HG02623 (cell line): ENCODE data around the gene ROBO1.
"Not testable (repeated sequence)": the region's sequence is repeated elsewhere in the genome, so short reads cannot be mapped to it uniquely, and the experiment has no call there.

ENCODE experiments used
- ATAC-seq: cut with Tn5 transposase; IDR thresholded peaks from one replicate; pipeline ENCODE4 v1.9.1; 2021; ENCODE audit warnings: moderate library complexity; ENCODE audit not compliant: unreplicated experiment

ROBO1 gene

DNA sequence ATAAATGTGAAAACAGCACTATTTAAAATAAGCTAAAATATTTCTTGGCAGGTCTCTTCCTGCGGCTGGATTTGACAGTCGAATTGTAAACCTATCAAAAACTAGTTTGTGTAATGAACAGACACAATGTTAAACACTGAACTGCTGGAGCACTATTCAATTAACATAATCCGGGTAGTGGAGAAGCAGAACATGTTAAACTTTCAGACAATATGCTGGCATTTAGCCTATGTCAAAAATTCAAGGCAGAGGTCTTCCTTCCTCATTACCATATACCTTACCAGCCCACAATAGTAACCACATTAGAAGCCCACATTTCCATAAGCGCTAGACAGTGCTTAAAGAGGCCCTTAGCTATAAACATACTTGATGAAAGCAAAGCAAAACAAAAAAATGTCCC lies 1042.9 kb downstream of the ROBO1 start:
- no peak for ATAC-seq

DNA sequence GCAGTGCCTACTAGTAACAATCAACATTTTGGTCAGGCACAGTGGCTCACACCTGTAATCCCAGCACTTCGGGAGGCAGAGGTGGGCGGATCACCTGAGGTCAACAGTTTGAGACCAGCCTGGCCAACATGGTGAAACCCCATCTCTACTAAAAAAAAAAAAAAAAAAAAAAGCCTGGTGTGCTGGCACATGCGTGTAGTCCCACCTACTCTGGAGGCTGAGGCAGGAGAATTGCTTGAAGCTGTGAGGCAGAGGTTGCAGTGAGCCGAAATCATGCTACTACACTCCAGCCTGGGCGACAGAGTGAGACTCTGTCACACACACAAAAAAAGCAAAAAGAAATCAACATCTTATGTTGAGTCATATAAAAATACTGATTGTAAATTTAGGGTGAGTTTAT lies 1043.4 kb downstream of the ROBO1 start:
- not testable (repeated sequence) for ATAC-seq

DNA sequence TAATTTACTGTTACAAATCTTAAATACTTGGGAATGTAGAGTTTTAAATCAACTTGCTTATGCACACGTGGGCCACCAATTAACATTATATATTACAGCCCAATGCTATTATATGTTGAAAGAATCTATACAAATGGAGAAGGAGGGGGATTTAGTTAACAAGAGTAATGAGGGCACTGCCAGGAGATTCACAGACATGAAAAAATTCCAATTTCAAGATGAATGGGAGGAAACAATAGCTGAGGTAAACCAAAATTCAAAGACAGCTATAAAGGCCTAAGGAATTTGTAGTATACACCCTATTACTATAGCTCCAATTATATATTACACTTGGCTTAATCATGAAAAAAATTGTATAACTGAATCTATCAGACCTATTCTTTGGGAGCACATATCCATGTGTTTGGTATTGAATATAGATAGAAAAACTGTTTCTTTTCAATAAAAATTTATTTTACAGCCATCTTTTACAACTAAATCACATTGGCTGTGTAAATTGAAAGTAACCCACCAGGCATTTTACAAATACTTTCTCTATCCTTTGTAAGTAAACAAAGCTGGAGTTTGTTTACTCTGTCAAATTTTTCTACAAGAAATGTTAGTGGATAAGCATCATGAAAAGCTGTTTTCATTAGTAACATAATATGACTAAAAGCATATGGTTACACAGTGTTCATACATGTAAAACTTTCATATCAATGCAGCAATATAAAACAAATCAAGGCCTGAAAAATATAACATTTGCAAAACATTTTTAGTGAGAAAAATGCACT lies 1045.8 kb downstream of the ROBO1 start:
- no peak for ATAC-seq

DNA sequence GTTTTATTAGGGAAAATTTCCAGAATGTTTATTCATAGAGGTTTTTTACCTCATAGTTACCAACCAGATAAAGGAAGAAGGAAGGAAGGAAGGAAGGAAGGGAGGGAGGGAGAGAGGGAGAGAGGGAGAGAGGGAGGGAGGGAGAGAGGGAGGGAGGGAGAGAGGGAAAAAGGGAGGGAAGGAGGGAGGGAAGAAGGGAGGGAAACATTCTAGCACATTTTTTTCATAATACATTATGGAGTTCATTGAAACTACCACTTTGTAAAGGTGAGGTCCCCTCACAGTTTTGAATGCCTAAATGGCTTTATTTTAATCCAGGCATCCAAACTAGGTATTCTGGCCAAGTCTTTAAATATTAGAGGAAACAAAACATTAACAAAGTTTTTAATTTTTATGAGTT lies 1049.1 kb downstream of the ROBO1 start:
- no peak for ATAC-seq

DNA sequence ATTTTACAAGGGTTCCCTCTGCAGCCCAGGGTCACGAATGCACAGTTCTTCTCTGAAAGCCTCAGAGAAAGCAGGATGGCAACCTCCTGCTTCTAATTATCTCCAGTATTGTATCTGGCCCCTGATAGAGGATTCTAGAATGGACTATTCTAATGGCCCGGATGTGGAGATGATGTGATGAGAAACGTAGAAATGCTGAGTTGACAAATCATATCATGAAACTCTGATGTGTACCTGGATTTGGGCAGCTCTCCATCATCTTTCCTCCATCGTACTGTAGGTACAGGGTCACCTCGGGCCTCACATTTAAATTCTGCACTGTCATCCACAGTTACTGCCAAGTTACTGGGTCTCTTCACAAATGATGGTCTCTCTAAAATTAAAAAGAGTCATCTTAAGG lies 1050.8 kb downstream of the ROBO1 start:
- ATAC-seq = no peak

DNA sequence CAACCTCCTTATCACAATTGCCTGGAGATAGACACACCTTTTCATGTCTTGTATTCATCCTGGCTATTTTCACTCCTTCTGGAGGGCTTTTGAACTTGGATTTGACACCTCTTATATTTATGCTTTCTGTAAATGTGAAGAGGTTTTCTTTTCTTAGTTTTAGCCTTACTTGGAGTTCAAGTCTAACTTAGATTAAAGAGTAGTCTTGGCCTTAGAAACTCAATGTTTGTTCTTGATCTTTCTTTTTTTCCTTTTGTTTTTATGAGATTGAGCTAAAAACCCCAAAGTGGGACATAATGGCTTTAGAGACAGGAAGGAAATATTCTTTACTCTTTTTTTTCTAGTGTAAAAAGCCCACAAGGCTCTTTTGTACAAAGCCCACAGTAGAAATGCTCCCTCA lies 1054.9 kb downstream of the ROBO1 start:
- no peak for ATAC-seq

DNA sequence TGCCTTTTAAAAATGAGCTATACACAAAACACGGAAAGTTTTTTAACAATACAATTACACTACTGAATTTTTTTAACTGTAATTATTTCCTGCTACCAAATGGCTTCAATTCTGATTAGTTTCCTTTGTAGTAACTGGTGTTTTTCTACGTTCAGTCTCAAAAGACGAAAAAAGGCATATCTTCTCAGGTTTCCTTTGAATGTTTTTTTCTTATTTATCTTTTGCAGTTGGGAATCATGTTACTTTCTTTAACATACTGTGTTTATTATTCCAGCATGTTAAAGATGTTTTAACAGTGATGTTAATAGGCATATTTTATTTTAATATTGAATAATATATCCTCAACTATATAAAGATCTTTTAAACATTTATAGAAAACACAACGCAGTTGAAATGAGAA lies 1055.5 kb downstream of the ROBO1 start:
- ATAC-seq = no peak

DNA sequence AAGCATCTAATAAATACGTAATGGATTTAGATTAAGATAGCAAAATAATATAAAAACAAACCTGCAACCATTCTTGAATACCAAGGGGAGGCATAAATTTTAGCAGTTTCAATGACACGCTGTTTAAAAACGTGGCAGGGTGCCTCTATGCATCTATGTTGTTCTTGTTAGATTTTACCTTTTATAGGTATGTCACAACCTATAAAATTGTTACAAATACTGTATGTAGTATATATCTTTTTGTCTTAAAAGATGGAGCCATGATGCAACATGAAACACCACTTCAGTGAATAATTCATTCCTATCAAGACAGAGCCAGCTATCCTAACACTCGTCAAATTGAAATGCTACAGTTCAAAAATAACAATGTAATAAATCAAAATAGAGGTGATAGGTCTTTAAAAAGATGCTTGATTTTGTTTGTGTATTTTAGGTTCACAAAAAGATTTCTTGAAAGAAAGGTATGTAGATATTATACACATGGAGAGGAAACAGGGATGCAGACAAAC lies 1059.2 kb downstream of the ROBO1 start:
- ATAC-seq = no peak

DNA sequence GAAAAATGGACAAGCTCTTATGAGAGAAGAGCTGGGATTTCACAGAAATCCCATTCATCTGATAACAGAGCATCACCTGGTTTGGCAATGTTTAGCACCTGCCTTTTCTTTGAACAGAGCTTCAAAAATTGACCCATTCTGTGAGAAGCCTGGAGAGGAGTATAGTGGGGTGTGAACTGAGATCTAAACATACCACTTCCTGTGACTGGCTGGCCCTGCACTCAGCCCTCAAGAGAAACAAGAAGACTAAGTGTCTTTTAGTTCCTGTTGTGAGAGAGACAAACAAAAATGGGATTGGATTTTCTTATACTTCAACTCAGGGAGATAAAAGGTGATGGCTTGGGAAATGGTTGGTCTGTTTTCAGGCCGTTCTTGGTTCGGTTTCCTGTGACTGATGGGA lies 1060.2 kb downstream of the ROBO1 start:
- ATAC-seq = no peak

DNA sequence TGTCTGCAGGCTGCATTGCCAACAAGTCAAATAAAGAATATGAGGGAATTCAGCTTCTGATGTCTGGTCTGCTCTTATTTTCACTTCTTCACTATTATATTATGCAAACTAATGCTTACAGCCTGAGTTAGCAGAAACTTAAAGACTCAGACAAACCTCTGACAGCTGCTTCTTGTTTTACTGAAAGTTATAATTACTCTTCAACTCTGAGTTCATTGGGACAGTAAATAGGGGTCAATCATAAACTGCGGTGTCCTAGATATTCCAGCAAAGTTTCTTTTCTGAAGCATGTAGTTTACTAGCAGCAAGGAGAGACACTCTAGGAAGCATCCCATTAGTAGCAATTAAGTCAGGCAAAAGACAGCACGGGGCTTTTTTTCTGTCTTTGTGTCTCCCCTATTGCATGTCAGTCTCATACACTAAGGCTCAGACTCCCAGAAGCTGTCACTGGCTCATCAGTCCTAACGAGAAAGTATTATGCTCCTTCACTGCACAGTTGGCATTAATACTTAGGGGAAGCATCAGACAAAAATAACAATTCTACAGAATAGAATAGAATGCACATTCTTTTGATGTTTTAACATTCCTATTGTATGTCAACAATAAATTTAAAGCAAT lies 1060.8 kb downstream of the ROBO1 start:
- no peak for ATAC-seq

DNA sequence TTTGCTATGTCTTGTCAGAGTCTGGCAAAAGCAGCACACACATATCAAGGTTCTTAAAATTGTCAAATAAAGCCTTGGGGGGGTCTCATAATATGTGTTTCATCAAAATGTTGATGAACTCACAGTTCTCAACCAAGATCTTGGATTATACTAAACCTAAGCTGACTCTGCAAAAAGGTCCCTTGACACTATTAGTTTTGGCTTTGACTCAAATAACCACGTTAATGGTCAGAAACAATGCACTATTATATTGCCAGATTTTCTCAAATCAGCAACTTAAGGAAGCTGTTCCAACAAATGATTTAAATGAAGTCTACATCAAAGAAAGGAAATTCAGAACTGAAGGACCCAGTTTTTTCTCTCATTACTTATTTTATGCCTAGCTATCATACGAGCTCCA lies 1063.9 kb downstream of the ROBO1 start:
- no peak for ATAC-seq

DNA sequence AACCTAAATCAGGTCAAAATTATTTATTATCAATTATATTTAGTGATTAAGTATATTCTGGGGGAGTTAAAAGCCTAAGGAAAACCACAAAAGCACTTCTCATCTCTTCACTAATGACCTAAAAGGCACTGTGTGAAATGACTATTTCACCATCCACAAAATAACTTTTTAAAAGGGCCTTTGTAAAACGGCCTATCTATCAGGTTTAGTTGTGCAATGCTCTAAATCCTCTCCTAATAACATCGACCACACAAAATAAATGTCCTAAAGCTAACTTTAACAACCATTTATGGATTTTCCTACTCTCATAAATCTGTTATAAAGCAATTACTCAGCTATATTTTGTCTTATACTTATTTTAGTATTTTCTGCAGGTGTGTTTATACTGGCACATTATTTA lies 1066.3 kb downstream of the ROBO1 start:
- ATAC-seq = no peak

DNA sequence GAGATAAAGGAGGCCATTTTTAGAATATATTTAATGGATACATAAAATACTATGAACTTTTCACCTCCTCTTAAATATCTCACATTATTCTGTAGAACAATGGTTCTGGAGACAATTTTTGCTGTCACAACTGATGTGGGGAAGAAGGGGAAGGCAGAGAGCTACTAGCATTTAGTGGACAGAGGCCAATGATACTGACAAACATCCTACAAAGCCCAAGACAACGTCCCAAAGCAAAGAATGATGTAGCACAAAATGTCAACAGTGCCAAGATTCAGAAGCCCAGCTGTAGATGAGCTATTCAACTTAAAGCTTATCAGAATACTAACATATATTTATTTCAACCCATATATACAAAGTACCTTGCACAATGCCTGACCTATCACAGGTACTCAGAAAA lies 1069.4 kb downstream of the ROBO1 start:
- no peak for ATAC-seq

DNA sequence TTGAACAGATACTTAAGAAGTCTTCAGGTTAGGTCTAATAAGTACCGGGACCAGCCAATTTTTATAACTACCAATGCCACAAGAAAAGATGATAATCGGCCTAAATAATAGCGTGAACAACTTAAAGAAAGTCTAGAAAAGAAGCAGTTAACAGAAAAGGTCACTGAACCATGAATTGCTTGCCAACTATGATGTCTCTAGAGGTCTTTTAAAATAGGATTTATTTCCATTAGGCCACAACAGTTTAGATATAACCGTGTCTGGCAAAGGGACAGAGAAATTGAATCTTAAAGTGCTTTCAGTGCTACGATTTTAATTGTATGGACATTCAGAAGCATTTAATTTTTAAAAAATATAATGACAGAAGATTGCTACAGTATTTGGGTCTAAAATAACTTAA lies 1070.4 kb downstream of the ROBO1 start:
- no peak for ATAC-seq

DNA sequence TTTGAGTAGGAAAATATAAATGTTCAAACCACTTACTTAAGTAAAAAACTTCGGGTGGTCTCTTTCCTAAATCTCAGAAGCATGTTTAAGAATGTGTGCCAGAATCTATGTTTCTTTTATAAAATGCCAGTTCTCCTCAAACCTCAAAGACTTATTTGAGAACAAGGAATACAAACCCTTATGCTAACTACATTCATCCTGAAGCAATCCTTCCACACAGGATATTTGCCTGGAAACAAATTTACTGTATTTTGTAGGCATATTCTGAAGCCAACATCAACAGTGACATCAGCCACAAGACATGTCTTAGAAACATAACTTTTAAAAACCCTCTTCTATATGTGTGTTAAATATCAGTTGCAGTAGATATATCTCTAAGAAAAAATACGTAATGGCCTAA lies 1077.0 kb downstream of the ROBO1 start:
- no peak for ATAC-seq

DNA sequence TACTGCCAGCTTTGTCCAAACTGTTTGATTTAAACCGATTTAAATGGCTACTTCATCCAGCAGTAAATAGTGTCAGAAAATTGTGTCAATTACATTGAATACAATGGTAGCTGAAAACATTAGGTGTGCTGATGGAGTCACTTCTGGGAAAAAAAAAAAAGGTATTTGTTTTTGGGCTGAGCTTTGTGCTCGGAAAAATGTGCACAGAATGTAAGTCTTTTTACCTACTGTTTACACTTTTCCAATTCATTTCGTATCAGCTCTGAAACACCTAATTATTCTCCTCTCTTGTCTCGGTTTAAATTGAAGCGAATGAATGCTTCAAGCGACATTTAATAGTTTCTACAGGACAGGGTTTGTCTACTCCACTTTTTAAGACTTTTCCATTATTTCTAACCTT lies 1078.4 kb downstream of the ROBO1 start:
- no peak for ATAC-seq

DNA sequence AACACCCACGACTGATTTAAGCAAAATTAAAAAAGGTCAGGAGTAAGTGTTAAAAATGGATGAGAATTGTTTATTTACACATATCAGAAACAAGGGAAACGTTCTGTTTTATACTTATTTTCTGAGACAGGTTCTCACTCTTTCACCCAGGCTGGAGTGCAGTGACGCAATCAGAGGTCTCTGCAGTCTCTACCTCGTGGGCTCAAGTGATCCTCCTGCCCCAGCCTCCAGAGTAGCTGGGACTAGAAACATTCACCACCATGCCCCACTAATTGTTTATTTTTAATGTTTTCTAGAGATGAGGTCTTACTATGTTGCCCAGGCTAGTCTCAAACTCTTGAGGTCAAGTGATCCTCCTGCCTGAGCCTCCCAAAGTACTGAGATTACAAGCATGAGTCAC lies 1080.3 kb downstream of the ROBO1 start:
- no peak for ATAC-seq

DNA sequence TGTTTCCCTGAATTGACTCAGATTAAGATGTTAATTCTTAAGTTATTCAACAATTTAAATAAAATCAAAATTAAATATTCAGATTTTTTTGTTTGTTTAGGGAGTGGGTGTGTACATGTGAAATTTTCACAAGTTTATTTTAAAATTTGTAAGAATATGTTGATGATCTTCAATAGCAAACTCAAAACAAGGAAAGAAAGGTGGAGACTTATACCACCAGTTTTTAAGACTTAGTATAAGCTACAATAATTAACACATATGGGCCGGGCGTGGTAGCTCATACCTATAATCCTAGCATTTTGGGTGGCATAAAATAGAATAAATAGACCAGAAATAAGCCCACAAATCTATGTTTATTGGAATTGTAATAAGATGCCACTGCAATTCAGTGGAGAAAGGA lies 1084.5 kb downstream of the ROBO1 start:
- no peak for ATAC-seq

DNA sequence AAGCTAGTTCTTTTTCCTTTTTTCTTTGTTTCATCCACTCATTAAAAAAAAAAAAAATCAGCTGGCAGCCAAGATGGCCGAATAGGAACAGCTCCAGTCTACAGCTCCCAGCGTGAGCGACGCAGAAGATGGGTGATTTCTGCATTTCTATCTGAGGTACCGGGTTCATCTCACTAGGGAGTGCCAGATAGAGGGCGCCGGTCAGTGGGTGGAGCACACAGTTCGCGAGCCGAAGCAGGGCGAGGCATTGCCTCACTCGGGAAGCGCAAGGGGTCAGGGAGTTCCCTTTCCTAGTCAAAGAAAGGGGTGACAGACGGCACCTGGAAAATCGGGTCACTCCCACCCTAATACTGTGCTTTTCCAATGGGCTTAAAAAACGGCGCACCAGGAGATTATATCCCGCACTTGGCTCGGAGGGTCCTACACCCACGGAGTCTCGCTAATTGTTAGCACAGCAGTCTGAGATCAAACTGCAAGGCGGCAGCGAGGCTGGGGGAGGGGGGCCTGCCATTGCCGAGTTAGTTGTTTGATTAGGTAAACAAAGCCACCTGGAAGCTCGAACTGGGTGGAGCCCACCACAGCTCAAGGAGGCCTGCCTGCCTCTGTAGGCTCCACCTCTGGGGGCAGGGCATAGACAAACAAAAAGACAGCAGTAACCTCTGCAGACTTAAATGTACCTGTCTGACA lies 1092.5 kb downstream of the ROBO1 start:
- ATAC-seq = not testable (repeated sequence)

DNA sequence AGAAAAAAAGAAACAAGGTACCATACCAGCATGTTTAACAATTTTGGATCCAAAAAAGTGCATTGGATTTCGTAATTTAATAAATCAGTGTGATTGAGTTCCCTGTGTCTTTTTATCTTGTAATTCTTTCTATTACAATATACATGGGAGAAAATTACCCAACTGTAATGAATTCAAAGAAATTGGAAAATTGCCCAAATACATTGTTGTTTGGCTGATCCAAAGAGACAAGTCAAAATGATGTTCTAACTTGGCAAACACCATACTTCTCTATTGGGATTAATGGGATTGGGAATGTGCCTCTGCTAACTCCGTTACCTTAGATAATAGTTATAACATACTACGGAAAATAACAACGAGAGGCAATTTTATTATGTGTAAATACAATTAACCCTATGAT lies 1097.1 kb downstream of the ROBO1 start:
- no peak for ATAC-seq

DNA sequence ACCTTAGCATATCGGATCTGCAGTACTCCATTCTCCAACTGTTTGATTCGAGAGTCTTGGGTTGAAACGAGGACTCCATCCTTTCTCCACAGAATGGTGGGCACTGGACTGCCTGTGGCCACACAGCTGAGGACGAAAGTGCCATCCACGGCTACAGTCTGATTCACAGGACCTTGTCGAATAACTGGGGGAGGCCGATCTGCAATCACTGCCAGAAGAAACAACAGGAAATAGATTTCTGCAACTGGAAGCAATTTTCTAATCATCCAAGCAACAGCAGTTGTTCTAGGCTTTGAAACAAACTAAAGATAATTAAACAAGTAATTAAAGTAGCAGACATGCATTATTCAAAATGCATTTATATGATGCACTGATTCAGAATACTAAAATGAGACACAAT lies 1097.7 kb downstream of the ROBO1 start:
- ATAC-seq = no peak

DNA sequence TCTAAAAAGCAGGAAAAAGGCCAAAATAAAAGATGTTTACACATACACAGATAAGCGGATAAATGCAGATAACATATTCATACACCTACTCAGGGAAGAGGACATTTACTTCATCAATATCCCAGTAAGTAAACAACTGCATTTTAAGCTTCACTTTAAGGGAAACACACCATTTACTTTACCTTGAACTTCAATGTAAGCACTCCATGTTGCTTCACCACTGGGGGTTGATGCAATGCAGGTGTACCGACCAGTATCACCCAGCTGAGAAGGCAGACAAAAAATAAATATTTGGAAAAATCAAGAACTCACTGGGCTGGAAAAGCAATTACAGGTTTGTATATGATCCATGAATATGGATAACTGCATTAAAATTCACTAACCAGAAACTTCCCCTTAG lies 1099.5 kb downstream of the ROBO1 start:
- ATAC-seq = no peak
